Mesothelial cell of epicardium (in vitro differentiated cells): ENCODE data around the gene CLEC18C. TPM values are rescaled to one million over a fixed set of nuclear protein-coding genes. Genes with fewer than 3 reads are reported as not detected.
"Not testable (repeated sequence)": the region's sequence is repeated elsewhere in the genome, so short reads cannot be mapped to it uniquely, and the experiment has no call there.

Source experiments
- DNase-seq, 2 experiments: peaks; one replicate each; pipeline ENCODE4 v3.0.0; 2021; ENCODE audit warnings: low spot score in 2 of 2; ENCODE audit not compliant: unreplicated experiment in 2 of 2
- H3K27ac Mint-ChIP-seq: 2 replicates; pipeline ENCODE4 v1.8.0; 2021; ENCODE audit warnings: mixed read lengths
- H3K27me3 Mint-ChIP-seq: 2 replicates; pipeline ENCODE4 v1.8.0; 2021; ENCODE audit warnings: low read depth, mixed read lengths
- H3K36me3 Mint-ChIP-seq: 2 replicates; pipeline ENCODE4 v1.8.0; 2021; ENCODE audit warnings: mixed read lengths
- H3K4me1 Mint-ChIP-seq: 2 replicates; pipeline ENCODE4 v1.8.0; 2021; ENCODE audit warnings: mixed read lengths
- H3K4me3 Mint-ChIP-seq: 2 replicates; pipeline ENCODE4 v1.8.0; 2021; ENCODE audit warnings: mild to moderate bottlenecking, moderate library complexity, mixed read lengths
- H3K9me3 Mint-ChIP-seq: 2 replicates; pipeline ENCODE4 v1.8.0; 2021; ENCODE audit warnings: mixed read lengths
- total RNA-seq: library from RNA; stranded (reverse); gene quantifications from 3 replicates; pipeline ENCODE4 v1.2.1, GENCODE V29; 2021

Gene CLEC18C
- total RNA-seq: 0.16 TPM in 1 of 3 replicates, not detected in the others

DNA sequence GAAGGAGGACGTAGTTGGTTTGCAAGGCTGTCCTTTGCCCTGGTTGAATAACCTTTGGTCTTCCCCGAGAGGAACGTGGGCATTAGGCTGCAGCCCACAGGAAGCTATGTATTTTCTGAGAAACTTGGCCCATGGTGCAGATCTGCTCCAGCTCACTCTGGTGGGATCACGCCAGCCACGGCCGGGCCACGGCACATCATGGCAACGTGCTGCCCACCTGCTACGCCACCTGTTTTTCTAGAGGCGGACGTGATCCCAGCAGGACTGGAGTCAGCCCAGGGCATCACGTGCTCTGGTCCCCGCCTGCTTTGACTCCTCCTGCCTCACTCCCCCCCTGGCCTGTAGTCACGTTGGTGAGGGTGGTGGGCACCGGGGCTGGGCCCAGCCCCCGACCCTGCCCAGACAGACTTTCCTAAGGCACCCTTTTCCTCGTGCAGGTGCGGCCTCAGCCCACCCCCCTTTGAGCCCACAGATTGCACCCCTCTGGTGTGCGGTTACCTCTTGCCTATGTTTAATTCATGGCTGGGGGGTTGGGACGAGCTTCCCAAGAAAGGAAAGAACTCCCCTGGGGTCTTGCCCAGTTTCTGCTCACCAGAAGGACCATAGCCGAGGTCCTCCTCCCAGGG is at the start of gene CLEC18C:
Gene CLEC18C, plus strand, starts transcription at position 576 of the 626 bp plus-strand sequence. CDS start 492 bp downstream, outside the sequence.
- not testable (repeated sequence) for DNase-seq, H3K27me3 Mint-ChIP-seq

DNA sequence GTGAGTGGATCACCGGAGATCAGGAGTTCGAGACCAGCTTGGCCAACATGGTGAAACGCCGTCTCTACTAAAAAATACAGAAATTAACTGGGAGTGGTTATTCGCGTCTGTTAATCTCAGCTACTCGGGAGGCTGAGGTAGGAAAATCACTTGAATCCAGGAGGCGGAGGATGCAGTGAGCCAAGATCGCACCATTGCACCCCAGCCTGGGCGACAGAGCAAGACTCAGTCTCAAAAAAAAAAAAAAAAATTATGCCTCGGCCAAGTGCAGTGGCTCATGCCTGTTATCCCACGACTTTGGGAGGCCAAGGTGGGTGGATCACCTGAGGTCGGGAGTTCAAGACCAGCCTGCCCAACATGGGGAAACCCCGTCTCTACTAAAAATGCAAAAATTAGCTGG is 49.8 kb upstream of the CLEC18C start:
- DNase-seq, H3K27ac Mint-ChIP-seq, H3K9me3 Mint-ChIP-seq, H3K4me1 Mint-ChIP-seq, H3K27me3 Mint-ChIP-seq, H3K4me3 Mint-ChIP-seq: not testable (repeated sequence)
- H3K36me3 Mint-ChIP-seq: peaks cover 21% of the 10 kb centered on the region

More for the DNA sequence above, at the start of gene CLEC18C:
- H3K9me3 Mint-ChIP-seq, H3K36me3 Mint-ChIP-seq, H3K4me3 Mint-ChIP-seq, H3K27ac Mint-ChIP-seq, H3K4me1 Mint-ChIP-seq: not testable (repeated sequence)

DNA sequence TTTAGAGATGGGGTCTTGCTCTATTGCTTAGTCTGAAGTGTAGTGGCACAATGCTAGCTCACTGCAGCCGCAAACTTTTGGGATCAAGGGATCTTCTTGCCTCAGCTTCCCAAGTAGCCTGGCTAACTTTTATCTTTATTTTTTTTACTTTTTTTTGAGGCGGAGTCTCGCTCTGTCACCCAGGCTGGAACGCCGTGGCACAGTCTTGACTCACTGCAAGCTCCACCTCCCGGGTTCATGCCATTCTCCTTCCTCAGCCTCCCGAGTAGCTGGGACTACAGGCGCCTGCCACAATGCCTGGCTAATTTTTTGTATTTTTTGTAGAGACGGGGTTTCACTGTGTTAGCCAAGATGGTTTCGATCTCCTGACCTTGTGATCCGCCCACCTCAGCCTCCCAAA is 47.4 kb upstream of the CLEC18C start:
- not testable (repeated sequence) for H3K4me3 Mint-ChIP-seq, H3K9me3 Mint-ChIP-seq, H3K27ac Mint-ChIP-seq, H3K27me3 Mint-ChIP-seq, DNase-seq, H3K4me1 Mint-ChIP-seq
- H3K36me3 Mint-ChIP-seq: peaks cover 20% of the 10 kb centered on the region

DNA sequence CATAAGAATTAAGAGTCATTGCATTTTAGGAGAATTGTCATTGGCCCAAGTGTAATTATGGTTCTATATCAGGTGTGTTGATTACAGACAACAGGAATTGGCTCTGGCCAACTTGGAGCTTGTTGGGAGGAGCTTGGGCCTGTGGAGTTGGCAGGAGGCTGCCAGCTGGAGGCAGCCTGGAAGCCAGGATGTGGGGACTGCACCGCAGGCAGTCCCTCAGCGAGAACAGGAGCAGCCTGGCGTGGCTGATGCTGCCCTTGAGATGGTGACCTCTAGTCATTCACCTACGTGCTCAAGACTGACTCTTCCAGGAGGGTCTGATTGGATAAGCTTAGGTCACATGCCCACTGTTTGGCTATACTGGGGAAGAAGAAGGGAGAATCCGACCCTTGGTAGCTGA is 45.9 kb upstream of the CLEC18C start:
- not testable (repeated sequence) for H3K4me3 Mint-ChIP-seq, DNase-seq, H3K9me3 Mint-ChIP-seq, H3K4me1 Mint-ChIP-seq, H3K27me3 Mint-ChIP-seq, H3K27ac Mint-ChIP-seq
- peaks cover 23% of the 10 kb centered on the region for H3K36me3 Mint-ChIP-seq

- not testable (repeated sequence) for H3K27ac Mint-ChIP-seq, H3K9me3 Mint-ChIP-seq, H3K4me1 Mint-ChIP-seq, H3K4me3 Mint-ChIP-seq, H3K27me3 Mint-ChIP-seq, DNase-seq
- H3K36me3 Mint-ChIP-seq: peaks cover 21% of the 10 kb centered on the region
These were observed 44.7 kb upstream of the CLEC18C start for GRCh38 chr16:70128844-70129243.

- H3K9me3 Mint-ChIP-seq, H3K27me3 Mint-ChIP-seq, H3K4me3 Mint-ChIP-seq, DNase-seq, H3K4me1 Mint-ChIP-seq, H3K27ac Mint-ChIP-seq: not testable (repeated sequence)
- peaks cover 22% of the 10 kb centered on the region for H3K36me3 Mint-ChIP-seq
These were observed 37.8 kb upstream of the CLEC18C start for GRCh38 chr16:70135796-70136195.

DNA sequence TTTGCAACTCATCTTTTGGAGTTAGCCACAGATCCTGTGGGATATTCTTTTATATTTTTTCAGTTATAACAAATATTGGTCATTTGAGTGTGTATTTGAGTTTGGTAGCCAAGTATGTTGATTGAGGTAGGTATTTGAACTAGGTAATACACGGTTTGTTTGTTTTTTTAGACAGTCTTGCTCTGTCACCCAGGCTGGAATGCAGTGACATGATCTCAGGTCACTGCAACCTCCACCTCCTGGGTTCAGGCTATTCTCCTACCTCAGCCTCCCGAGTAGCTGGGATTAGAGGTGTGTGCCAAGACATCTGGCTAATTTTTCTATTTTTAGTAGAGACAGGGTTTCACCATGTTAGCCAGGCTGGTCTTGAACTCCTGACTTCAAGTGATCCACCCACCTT is 37.0 kb upstream of the CLEC18C start:
- peaks cover 24% of the 10 kb centered on the region for H3K36me3 Mint-ChIP-seq
- H3K4me1 Mint-ChIP-seq, DNase-seq, H3K27me3 Mint-ChIP-seq, H3K27ac Mint-ChIP-seq, H3K9me3 Mint-ChIP-seq, H3K4me3 Mint-ChIP-seq: not testable (repeated sequence)

DNA sequence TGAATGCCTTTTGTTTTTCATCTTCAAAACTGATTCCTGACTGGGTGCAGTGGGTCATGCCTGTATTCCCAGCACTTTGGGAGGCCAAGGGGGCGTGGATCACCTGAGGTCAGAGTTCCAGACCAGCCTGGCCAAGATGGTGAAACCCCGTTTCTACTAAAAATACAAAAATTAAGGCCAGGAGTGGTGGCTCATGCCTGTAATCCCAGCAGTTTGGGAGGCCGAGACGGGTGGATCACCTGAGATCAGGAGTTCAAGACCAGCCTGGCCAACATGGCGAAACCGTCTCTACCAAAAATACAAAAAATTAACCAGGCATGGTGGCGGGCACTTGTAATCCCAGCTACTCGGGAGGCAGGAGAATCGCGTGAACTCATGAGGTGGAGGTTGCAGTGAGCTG is 30.8 kb upstream of the CLEC18C start:
- H3K9me3 Mint-ChIP-seq, H3K4me3 Mint-ChIP-seq, DNase-seq, H3K27me3 Mint-ChIP-seq, H3K27ac Mint-ChIP-seq, H3K4me1 Mint-ChIP-seq: not testable (repeated sequence)
- peaks cover 16% of the 10 kb centered on the region for H3K36me3 Mint-ChIP-seq

- H3K27ac Mint-ChIP-seq, H3K27me3 Mint-ChIP-seq, DNase-seq, H3K4me3 Mint-ChIP-seq, H3K4me1 Mint-ChIP-seq, H3K9me3 Mint-ChIP-seq: not testable (repeated sequence)
- peaks cover 19% of the 10 kb centered on the region for H3K36me3 Mint-ChIP-seq
These were observed 30.2 kb upstream of the CLEC18C start for GRCh38 chr16:70143231-70143895.

DNA sequence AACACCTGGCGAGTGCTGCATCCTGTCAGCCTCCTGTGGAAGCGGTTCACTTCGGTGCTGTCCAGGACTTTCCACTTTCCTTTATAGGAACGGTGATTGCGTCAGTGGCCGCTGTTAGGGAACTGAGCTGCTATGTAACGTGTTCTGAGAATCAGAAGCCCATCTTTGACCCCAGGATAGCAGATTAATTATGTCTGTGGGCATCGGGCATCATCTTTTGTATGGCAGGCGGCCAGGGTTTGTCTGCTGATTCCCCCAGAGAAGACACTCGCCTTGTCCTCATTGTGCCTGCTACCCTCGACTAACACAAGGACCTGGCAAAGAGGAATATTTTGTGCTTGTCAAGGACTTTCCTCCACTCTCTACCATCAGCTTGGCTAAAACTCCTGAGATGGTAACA is 25.7 kb upstream of the CLEC18C start:
- not testable (repeated sequence) for H3K27me3 Mint-ChIP-seq, H3K9me3 Mint-ChIP-seq, DNase-seq, H3K4me3 Mint-ChIP-seq, H3K27ac Mint-ChIP-seq, H3K4me1 Mint-ChIP-seq
- peaks cover 45% of the 10 kb centered on the region for H3K36me3 Mint-ChIP-seq

GRCh38 chr16:70148453-70148852 is 25.1 kb upstream of the CLEC18C start:
- DNase-seq, H3K9me3 Mint-ChIP-seq, H3K27ac Mint-ChIP-seq, H3K27me3 Mint-ChIP-seq, H3K4me3 Mint-ChIP-seq, H3K4me1 Mint-ChIP-seq: not testable (repeated sequence)
- peaks cover 46% of the 10 kb centered on the region for H3K36me3 Mint-ChIP-seq

- not testable (repeated sequence) for H3K27me3 Mint-ChIP-seq, H3K4me3 Mint-ChIP-seq, H3K27ac Mint-ChIP-seq, DNase-seq, H3K9me3 Mint-ChIP-seq, H3K4me1 Mint-ChIP-seq
- peaks cover 47% of the 10 kb centered on the region for H3K36me3 Mint-ChIP-seq
These were observed 24.3 kb upstream of the CLEC18C start for GRCh38 chr16:70149296-70149695.
